ENCODE data around the gene PCCA. TPM values are rescaled to one million over a fixed set of nuclear protein-coding genes. Genes with fewer than 3 reads are reported as not detected.

PCCA gene
- total RNA-seq (100 to 1,000 TPM in 4 of 9 donors, 10 to 100 TPM in 5; 46.9 to 176 (median 98.7) TPM), polyA plus RNA-seq (100 to 1,000 TPM in 1 of 3 donors, 10 to 100 TPM in 2; 27.6 to 158 (median 49.9) TPM)
- long read RNA-seq, donor 1, transcript PCCA-202 (24 exons, 2,494 nt): major isoform, 5 of 39 reads
- long read RNA-seq, donor 1, partial matches to known transcripts: 33 of 39 reads
- long read RNA-seq, donor 1, other reads (novel, unspliced or antisense): 0 of 39 reads
- long read RNA-seq, donor 2, transcript PCCA-202 (24 exons, 2,494 nt): major isoform, 6 of 40 reads
- long read RNA-seq, donor 2, partial matches to known transcripts: 34 of 40 reads
- long read RNA-seq, donor 2, other reads (novel, unspliced or antisense): 0 of 40 reads
- long read RNA-seq, donor 3, transcript PCCA-202 (24 exons, 2,494 nt): major isoform, 5 of 38 reads
- long read RNA-seq, donor 3, partial matches to known transcripts: 32 of 38 reads
- long read RNA-seq, donor 3, other reads (novel, unspliced or antisense): 0 of 38 reads
- long read RNA-seq, donor 4, transcript PCCA-202 (24 exons, 2,494 nt): major isoform, 48 of 71 reads
- long read RNA-seq, donor 4, partial matches to known transcripts: 11 of 71 reads
- long read RNA-seq, donor 4, other reads (novel, unspliced or antisense): 6 of 71 reads
- long read RNA-seq, donor 5, transcript PCCA-201 (23 exons, 2,418 nt): minor isoform, 14 of 232 reads
- long read RNA-seq, donor 5, transcript PCCA-202 (24 exons, 2,494 nt): major isoform, 188 of 232 reads
- long read RNA-seq, donor 5, transcript PCCA-203 (23 exons, 2,481 nt): minor isoform, 5 of 232 reads
- long read RNA-seq, donor 5, partial matches to known transcripts: 5 of 232 reads
- long read RNA-seq, donor 5, other reads (novel, unspliced or antisense): 20 of 232 reads
- long read RNA-seq, donor 6, transcript PCCA-202 (24 exons, 2,494 nt): major isoform, 23 of 40 reads
- long read RNA-seq, donor 6, partial matches to known transcripts: 4 of 40 reads
- long read RNA-seq, donor 6, other reads (novel, unspliced or antisense): 11 of 40 reads
- long read RNA-seq, donor 7, partial matches to known transcripts: 0 of 1 reads
- long read RNA-seq, donor 7, other reads (novel, unspliced or antisense): 0 of 1 reads
- long read RNA-seq, donor 8, transcript PCCA-202 (24 exons, 2,494 nt): major isoform, 6 of 33 reads
- long read RNA-seq, donor 8, partial matches to known transcripts: 25 of 33 reads
- long read RNA-seq, donor 8, other reads (novel, unspliced or antisense): 0 of 33 reads
- long read RNA-seq, donor 9, partial matches to known transcripts: 26 of 29 reads
- long read RNA-seq, donor 9, other reads (novel, unspliced or antisense): 0 of 29 reads
- long read RNA-seq, donor 10, partial matches to known transcripts: 12 of 14 reads
- long read RNA-seq, donor 10, other reads (novel, unspliced or antisense): 0 of 14 reads

- peaks cover 0 to 23% of the 10 kb centered on the region in 2 donors for H3K4me1 ChIP-seq (replicated peaks in 1 of 2)
- TF ChIP-seq POLR2A (IDR thresholded peaks at IDR 0.05) (peak in 1 of 2 donors; percentile 81), CTCF (IDR thresholded peaks at IDR 0.05) (no peak)
Measured at GRCh38 chr13:100088644-100089464, at the start of gene PCCA. Gene PCCA (plus strand): TSS chr13:100089093. CDS start chr13:100089121, 28 bp downstream.

GRCh38 chr13:100039740-100040139 lies 49.2 kb upstream of the PCCA start:
- intact Hi-C loops (cut with DNase I): loop anchor here in 1 of 2 donors (10.0 kb wide), 1 partner anchor 475 kb away; no protein-coding TSS in a partner anchor
- Histone ChIP-seq H3K27ac (no peak overlapping the region), H3K27me3 (no peaks in the 10 kb centered on the region), H3K4me1 (replicated peaks in 1 of 2) (no peaks in the 10 kb centered on the region), H3K9me3 (replicated peaks in 1 of 3) (no peaks in the 10 kb centered on the region), H3K4me3 (no peak overlapping the region), H3K36me3 (replicated peaks in 1 of 2) (no peaks in the 10 kb centered on the region)
- WGBS, 4 donors: 62 to 71% (median 64%) methylated on average over 4 of the region's 4 CpGs
- TF ChIP-seq POLR2A (IDR thresholded peaks at IDR 0.05) (no peak), CTCF (IDR thresholded peaks at IDR 0.05) (no peak)
- DNase-seq: no peak

More at GRCh38 chr13:100088644-100089464, at the start of gene PCCA:
- WGBS, 4 donors: 0 to 1% (median 1%) methylated on average over 21 to 77 of the region's 77 CpGs
- no peaks in the 10 kb centered on the region for H3K27me3 ChIP-seq
- H3K36me3 ChIP-seq (replicated peaks in 1 of 2): no peaks in the 10 kb centered on the region
- H3K9me3 ChIP-seq (replicated peaks in 1 of 3): no peaks in the 10 kb centered on the region
- DNase-seq: peak; percentile 96 to 99 (median 97)
- intact Hi-C loops (cut with DNase I): no loop called here
- H3K4me3 ChIP-seq: peak within 1 kb of the TSS; percentile 43 to 80 (median 71)
- H3K27ac ChIP-seq: peak within 1 kb of the TSS in 4 of 5 donors; percentile 63 to 87 (median 84)

- H3K27me3 ChIP-seq: no peaks in the 10 kb centered on the region
- H3K27ac ChIP-seq: no peak overlapping the region
- intact Hi-C loops (cut with DNase I): loop anchor here in 1 of 2 donors (10.0 kb wide), 1 partner anchor 475 kb away; no protein-coding TSS in a partner anchor
- no peaks in the 10 kb centered on the region for H3K9me3 ChIP-seq (replicated peaks in 1 of 3)
- TF ChIP-seq POLR2A (IDR thresholded peaks at IDR 0.05): no peak
- TF ChIP-seq CTCF (IDR thresholded peaks at IDR 0.05): no peak
- WGBS, 4 donors: 41 to 51% (median 44%) methylated on average over 3 of the region's 3 CpGs
- no peaks in the 10 kb centered on the region for H3K4me1 ChIP-seq (replicated peaks in 1 of 2)
- H3K4me3 ChIP-seq: no peak overlapping the region
- H3K36me3 ChIP-seq (replicated peaks in 1 of 2): no peaks in the 10 kb centered on the region
- no peak for DNase-seq
Measured at GRCh38 chr13:100040196-100040595, 48.7 kb upstream of the PCCA start.

Measured in adrenal gland (tissue), 19 donors.